ENCODE measurements around the gene CDK5R1. TPM values are rescaled to one million over a fixed set of nuclear protein-coding genes. Genes with fewer than 3 reads are reported as not detected.
"Not testable (repeated sequence)": the region's sequence is repeated elsewhere in the genome, so short reads cannot be mapped to it uniquely, and the experiment has no call there.

The CDK5R1 gene
- 1 to 10 TPM; 1.4 to 1.7 TPM for total RNA-seq
- long read RNA-seq = 0 reads

- intact Hi-C loops (cut with DNase I) = loop anchor here in 1 of 2 donors (10.0 kb wide), 1 partner anchor 268 kb away; no protein-coding TSS in a partner anchor
- peak; percentile 4 to 49 for ATAC-seq
Observed at GRCh38 chr17:32486701-32487472, at the start of gene CDK5R1. TSS of gene CDK5R1 (plus strand) at chr17:32486993. CDS start at chr17:32487621, 628 bp downstream.

GRCh38 chr17:32440722-32441121, 46.1 kb upstream of the CDK5R1 start:
- no peak for ATAC-seq
- no peak for DNase-seq
- intact Hi-C loops (cut with DNase I) = no loop called here

More at GRCh38 chr17:32486701-32487472, at the start of gene CDK5R1:
- peak; percentile 74 for DNase-seq

GRCh38 chr17:32441886-32442285, 44.9 kb upstream of the CDK5R1 start:
- ATAC-seq (no peak), DNase-seq (no peak)
- intact Hi-C loops (cut with DNase I) = no loop called here

GRCh38 chr17:32443827-32444300, 42.9 kb upstream of the CDK5R1 start:
- intact Hi-C loops (cut with DNase I) = no loop called here
- DNase-seq (no peak), ATAC-seq (peak in 1 of 2 donors; percentile 2)

- DNase-seq = peak; percentile 99
- peak; percentile 98 for ATAC-seq
- intact Hi-C loops (cut with DNase I) = no loop called here
Observed at GRCh38 chr17:32444301-32445073, 42.3 kb upstream of the CDK5R1 start, which contains the start of gene PSMD11. TSS of gene PSMD11 (plus strand) at chr17:32444510. CDS start at chr17:32444524, 14 bp downstream.

GRCh38 chr17:32445074-32445415, 41.7 kb upstream of the CDK5R1 start:
- intact Hi-C loops (cut with DNase I) = no loop called here
- ATAC-seq (peak; percentile 46 to 80), DNase-seq (peak; percentile 37)

GRCh38 chr17:32445497-32445896, 41.3 kb upstream of the CDK5R1 start:
- intact Hi-C loops (cut with DNase I) = no loop called here
- ATAC-seq = no peak
- no peak for DNase-seq

- ATAC-seq (no peak), DNase-seq (no peak)
- intact Hi-C loops (cut with DNase I) = no loop called here
Observed at GRCh38 chr17:32445971-32446370, 40.8 kb upstream of the CDK5R1 start.

GRCh38 chr17:32446949-32447348, 39.8 kb upstream of the CDK5R1 start:
- DNase-seq = no peak
- intact Hi-C loops (cut with DNase I) = no loop called here
- ATAC-seq = no peak

- ATAC-seq (no peak), DNase-seq (no peak)
- intact Hi-C loops (cut with DNase I) = no loop called here
Observed at GRCh38 chr17:32449963-32450362, 36.8 kb upstream of the CDK5R1 start.

GRCh38 chr17:32450379-32450778, 36.4 kb upstream of the CDK5R1 start:
- DNase-seq; ATAC-seq; intact Hi-C loops (cut with DNase I): not testable (repeated sequence)

- intact Hi-C loops (cut with DNase I) = no loop called here
- DNase-seq (no peak), ATAC-seq (no peak)
Observed at GRCh38 chr17:32451879-32452278, 34.9 kb upstream of the CDK5R1 start.

GRCh38 chr17:32452281-32452680, 34.5 kb upstream of the CDK5R1 start:
- DNase-seq = no peak
- ATAC-seq = no peak
- intact Hi-C loops (cut with DNase I) = no loop called here

GRCh38 chr17:32453370-32453769, 33.4 kb upstream of the CDK5R1 start:
- no peak for ATAC-seq
- intact Hi-C loops (cut with DNase I) = no loop called here
- DNase-seq = no peak

- ATAC-seq (no peak), DNase-seq (no peak)
- intact Hi-C loops (cut with DNase I) = no loop called here
Observed at GRCh38 chr17:32458371-32458770, 28.4 kb upstream of the CDK5R1 start.

GRCh38 chr17:32460054-32460453, 26.7 kb upstream of the CDK5R1 start:
- ATAC-seq (no peak), DNase-seq (no peak)
- intact Hi-C loops (cut with DNase I) = loop anchor here (5.0 kb wide), 1 partner anchor 297 kb away; no protein-coding TSS in a partner anchor

- intact Hi-C loops (cut with DNase I) = loop anchor here (5.0 kb wide), 1 partner anchor 296 kb away; no protein-coding TSS in a partner anchor
- DNase-seq = no peak
- no peak for ATAC-seq
Observed at GRCh38 chr17:32461498-32461852, 25.3 kb upstream of the CDK5R1 start.

- ATAC-seq (peak; percentile 44 to 69), DNase-seq (peak; percentile 56)
- intact Hi-C loops (cut with DNase I) = loop anchor here (5.0 kb wide), 1 partner anchor 295 kb away; no protein-coding TSS in a partner anchor
Observed at GRCh38 chr17:32461853-32462617, 24.8 kb upstream of the CDK5R1 start.

GRCh38 chr17:32463304-32463703, 23.5 kb upstream of the CDK5R1 start:
- intact Hi-C loops (cut with DNase I) = loop anchor here (5.0 kb wide), 1 partner anchor 294 kb away; no protein-coding TSS in a partner anchor
- DNase-seq = no peak
- ATAC-seq = no peak

Measured in left cardiac atrium (tissue), 4 donors.